Posterior vena cava (tissue), 2 donors: ENCODE data around the gene LTBP2. TPM values are rescaled to one million over a fixed set of nuclear protein-coding genes. Genes with fewer than 3 reads are reported as not detected.

Experiments
- DNase-seq: peaks from one replicate; pipeline ENCODE4 v3.0.0-alpha.2; 2020; ENCODE audit warnings: low spot score
- intact Hi-C, 2 donors: fragments of 100-400 bp; cut with DNase I; formaldehyde crosslinking; loops; one replicate each; pipeline versions ENCODE4 v1.14.1 to v1.14.2; 2022 to 2023
- total RNA-seq, 2 donors: library from RNA; stranded (reverse); fragmentation: NEBNext Ultra II Directional; extraction: Animal tissue kit (Norgen Biotek cat#: 25700); gene quantifications; one replicate each; pipeline ENCODE4 v1.2.1, GENCODE V29; 2021
- donor health status: DM: yes; HTN: yes; CAD: no.
- donor health status: DM: yes; HTN: yes; CAD: no.

Gene LTBP2
- total RNA-seq, 2 donors from 2014 or later, result 141 to 168 TPM

DNA sequence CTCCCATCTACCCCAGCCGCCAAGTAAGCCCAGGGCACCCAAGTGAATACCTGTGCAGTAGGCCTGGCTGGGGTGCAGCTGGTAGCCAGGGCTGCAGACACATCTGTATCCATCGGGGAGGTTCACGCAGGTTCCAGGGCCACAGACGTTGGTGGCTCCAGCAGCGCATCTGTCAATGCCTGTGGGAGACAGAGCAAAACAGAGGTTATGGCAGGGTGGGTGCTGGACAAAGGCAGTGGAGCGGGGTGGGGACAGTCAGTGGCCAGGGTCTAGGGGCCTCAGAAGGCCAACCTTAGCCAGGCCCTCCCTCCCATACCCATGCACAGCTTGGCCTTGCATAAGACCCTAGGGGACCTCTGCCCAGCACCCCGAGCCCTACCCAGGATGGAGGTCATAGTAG is 89.3 kb downstream of the LTBP2 start:
- DNase-seq, result peak; percentile 63
- intact Hi-C loops, result no loop called here

DNA sequence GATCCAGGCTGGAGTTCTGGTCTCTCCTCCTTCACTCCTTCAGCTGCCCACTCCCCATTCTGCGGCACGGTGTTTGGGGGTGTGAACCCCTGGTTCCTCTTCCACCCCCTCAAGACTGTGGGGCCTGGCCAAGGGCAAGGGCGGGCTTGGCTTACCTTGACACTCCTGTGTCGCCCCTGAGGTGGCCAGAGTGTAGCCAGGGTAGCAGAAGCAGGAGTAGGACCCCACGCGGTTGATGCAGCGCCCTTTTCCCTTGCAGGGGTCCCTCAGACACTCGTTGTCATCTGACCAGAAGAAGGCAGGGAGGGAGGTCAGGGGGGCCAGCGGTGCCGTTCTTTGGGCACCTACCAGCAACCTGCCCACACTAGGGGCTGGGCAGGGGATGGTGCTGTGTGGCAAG is 90.3 kb downstream of the LTBP2 start:
- intact Hi-C loops, result no loop called here
- peak; percentile 71 for DNase-seq

GRCh38 chr14:74519316-74520074 is 92.5 kb downstream of the LTBP2 start:
- peak; percentile 71 for DNase-seq

GRCh38 chr14:74518221-74518620 is 93.8 kb downstream of the LTBP2 start:
- peak; percentile 16 for DNase-seq

More at GRCh38 chr14:74519316-74520074, 92.5 kb downstream of the LTBP2 start:
- intact Hi-C loops, result no loop called here

DNA sequence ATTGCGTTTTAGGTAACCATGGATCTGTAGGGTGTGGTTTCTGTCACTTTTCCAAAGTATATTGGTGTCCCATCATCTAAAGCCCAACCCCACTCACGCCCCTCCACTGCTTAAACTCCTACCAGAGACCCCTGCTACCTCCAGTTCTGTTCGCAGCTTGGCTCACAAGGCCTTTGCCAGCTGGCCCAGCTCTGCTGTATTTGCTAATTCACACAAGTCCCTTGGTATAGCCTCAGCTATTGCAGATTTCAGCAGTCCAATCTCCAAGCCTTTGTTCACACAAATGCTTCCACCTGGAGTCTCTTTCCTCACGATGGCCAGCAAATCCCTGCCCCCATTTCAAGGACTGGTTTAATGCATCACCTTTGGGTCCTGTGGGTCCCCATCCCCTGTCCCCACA is 94.3 kb downstream of the LTBP2 start:
- intact Hi-C loops, result no loop called here
- DNase-seq, result peak; percentile 65

More at GRCh38 chr14:74518221-74518620, 93.8 kb downstream of the LTBP2 start:
- intact Hi-C loops, result no loop called here

GRCh38 chr14:74516451-74517160 is 95.4 kb downstream of the LTBP2 start:
- peak; percentile 76 for DNase-seq
- intact Hi-C loops, result no loop called here

DNA sequence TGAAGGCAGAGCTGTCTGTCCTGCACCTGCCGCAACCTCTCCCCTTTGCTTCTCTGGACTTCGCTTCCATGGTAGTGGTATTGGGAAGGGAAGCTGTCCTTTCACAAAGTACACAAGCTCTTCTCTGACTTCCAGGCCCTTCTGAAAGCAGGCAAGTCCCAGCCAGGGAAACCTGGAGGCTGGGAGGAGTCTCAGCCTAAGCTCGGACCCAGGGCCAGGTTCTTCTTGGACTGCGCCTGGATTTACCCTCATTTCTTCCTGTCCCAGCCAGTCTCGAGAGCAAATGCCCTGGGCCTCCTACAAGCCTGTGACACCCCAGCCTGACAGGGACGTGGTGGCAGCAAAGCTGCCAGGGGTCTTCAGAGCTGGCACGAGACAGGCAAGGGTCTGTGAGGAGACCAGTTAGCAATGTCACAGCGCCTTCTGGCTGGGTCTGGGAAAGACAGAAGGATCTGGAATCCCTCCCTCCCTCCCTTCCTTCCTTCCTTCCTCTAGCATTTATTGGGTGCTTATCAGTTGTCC is 96.1 kb downstream of the LTBP2 start:
- peak; percentile 61 for DNase-seq
- intact Hi-C loops, result no loop called here

GRCh38 chr14:74514471-74514941 is 97.5 kb downstream of the LTBP2 start:
- peak; percentile 88 for DNase-seq
- intact Hi-C loops, result no loop called here

DNA sequence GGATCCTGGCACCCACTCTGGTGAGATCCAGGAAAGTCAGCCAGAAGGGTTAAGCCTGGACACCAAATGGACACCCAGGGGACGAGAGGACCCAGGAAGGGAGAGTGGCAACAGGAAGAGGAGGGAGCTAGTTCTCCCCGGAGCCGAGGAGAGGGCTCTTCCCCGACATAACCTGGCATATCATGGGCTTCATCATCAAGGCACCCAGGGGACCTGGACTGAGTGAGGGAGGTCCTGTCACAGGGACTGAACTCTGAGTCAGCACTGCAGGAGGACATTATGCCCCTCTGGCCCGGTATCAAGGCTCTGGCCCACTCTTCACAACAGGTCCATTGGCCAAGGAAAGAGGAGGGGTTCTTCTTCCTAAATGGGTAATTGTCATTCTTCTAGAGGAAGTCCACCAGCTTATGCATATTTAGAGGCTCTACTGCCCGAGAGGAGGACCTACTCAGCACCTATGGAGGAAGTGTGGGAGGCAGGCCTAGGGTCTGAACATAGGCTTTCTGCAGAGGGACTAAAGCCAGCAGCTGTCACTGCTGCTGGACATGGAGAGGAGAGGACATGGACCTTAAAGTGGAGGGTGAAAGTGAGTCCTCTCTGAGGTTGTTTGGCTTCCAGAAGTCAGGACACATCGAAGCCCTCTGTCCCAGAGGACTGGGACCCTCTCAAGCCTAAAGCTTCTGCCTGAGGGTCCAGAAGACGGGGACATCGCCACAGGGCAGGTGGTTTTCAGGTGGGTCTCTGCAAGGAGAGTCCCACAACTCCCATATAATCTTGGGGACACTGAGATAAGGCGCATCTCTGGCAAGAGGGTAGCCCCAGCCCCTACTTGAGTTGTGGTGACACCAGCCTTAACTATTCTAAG is 99.8 kb downstream of the LTBP2 start:
- intact Hi-C loops, result no loop called here
- DNase-seq, result peak; percentile 76

- DNase-seq, result peak; percentile 90
- intact Hi-C loops, result no loop called here
These were observed 101.1 kb downstream of the LTBP2 start for GRCh38 chr14:74510959-74511409.

DNA sequence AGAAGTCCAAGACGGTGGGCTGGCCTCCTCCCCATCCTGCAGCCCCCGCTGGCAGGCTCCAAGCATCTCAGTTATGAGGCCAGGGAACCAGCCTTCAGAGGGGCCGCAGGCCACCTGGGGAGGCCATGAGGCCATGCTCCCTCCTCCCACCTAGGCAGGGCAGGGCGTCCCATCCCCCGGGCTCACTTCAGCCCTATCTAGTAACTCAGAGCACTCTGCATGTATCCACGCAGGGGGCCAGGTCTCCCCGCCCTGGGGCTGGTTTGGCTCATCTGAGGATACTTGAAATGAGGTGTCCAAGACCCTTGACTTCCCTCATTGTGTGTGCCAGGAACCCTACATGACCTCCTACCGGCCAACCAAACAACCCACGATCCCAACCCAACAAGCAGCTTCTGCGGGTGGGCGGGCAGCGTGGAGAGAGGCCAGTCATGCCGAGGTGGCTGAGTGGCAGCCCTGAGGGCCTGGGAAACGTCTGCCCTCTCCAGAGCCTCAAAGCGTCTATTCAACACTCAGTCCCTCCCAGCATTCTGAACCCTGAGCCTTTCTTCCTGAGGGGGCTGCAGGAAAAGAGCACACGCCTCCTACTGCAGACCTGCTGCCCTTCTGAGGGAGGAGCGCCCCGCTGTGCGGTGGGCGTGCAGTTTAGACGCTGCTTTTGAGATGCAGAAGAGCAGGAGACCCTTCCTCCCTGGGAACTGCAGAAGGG is 101.7 kb downstream of the LTBP2 start:
- intact Hi-C loops, result no loop called here

GRCh38 chr14:74509587-74510222 is 102.3 kb downstream of the LTBP2 start:
- DNase-seq, result peak; percentile 79
- intact Hi-C loops, result no loop called here

More for the DNA sequence above, 101.7 kb downstream of the LTBP2 start:
- peak; percentile 76 for DNase-seq

- intact Hi-C loops, result no loop called here
- DNase-seq, result no peak
These were observed 103.1 kb downstream of the LTBP2 start for GRCh38 chr14:74508844-74509428.

DNA sequence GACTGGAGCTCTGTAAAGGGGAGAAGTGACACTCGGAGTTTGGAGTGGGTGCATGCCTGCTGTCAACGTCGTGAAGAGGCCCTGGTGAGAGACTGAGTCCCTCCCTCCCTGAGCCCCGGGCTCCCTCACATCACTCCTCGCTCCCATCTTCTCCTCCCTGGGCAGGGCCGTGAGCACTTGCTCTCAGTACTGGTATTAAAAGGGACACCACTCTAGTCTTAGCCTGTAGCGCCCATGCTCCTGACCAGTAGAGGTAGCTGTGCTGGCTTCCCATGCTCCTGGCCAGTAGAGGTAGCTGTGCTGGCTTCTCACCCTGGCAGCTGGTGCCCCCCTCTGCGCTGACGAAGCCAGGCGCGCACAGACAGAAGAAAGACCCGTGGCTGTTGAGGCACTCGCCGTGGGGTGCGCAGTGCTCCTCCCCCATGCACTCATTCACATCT is 103.7 kb downstream of the LTBP2 start:
- DNase-seq, result peak; percentile 64
- intact Hi-C loops, result no loop called here

GRCh38 chr14:74507840-74508239 is 104.2 kb downstream of the LTBP2 start:
- no peak for DNase-seq
- intact Hi-C loops, result no loop called here

DNA sequence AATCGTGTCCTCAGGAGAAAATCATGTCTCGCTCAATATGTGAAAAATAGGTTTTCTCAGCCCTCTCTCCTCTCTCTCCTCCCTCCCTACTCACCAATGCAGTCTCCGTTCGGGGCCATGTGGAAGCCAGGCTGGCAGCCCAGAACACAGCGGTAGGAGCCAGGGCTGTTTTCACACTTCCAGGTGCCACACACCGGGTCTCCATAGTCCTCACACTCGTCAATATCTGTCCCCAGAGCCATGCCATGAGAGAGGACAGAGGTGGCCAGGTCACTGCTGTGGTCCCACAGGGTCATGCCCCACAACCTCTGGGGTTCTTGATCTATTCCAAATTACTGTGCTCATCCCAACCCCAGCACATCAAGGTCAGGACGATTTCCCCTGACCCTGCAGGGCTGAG is 105.0 kb downstream of the LTBP2 start:
- intact Hi-C loops, result no loop called here

GRCh38 chr14:74506411-74506851 is 105.6 kb downstream of the LTBP2 start:
- peak; percentile 73 for DNase-seq
- intact Hi-C loops, result no loop called here

More for the DNA sequence above, 105.0 kb downstream of the LTBP2 start:
- DNase-seq, result peak; percentile 56

DNA sequence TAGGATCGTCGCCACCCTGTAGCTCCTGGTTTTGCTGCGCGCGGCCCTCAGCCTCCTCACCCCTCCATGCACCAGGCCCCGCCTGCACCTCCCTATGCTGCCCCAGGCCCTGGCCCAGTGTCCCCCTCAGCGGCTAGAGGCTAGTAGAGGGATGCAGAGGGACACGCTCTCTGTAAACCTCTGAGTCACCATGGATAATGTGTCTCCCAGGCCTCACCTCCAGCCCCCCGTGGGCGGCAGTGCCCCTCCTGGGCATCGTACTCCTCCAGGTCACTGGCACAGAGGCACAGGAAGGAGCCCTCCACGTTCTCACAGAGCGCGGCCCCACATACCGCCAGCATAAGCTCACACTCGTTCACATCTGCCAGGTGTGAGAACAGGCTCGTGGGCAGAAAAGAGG is 106.2 kb downstream of the LTBP2 start:
- DNase-seq, result peak; percentile 57
- intact Hi-C loops, result no loop called here
